Chondrocyte (in vitro differentiated cells): ENCODE results near the gene MX2. TPM values are rescaled to one million over a fixed set of nuclear protein-coding genes. Genes with fewer than 3 reads are reported as not detected.
"Not testable (repeated sequence)": the region's sequence is repeated elsewhere in the genome, so short reads cannot be mapped to it uniquely, and the experiment has no call there.

Source experiments
- DNase-seq: peaks from one replicate; pipeline ENCODE4 v3.0.0; 2021; ENCODE audit warnings: mixed read lengths, low spot score
- H3K27ac Mint-ChIP-seq: one replicate; pipeline ENCODE4 v1.8.0; 2021; ENCODE audit warnings: mild to moderate bottlenecking, moderate library complexity, mixed read lengths; ENCODE audit not compliant: unreplicated experiment
- H3K27me3 Mint-ChIP-seq: 2 replicates; pipeline ENCODE4 v1.8.0; 2021; ENCODE audit warnings: low read depth, mixed read lengths
- H3K36me3 Mint-ChIP-seq: 2 replicates; pipeline ENCODE4 v1.8.0; 2021; ENCODE audit warnings: low read depth, mixed read lengths
- H3K4me1 Mint-ChIP-seq: 2 replicates; pipeline ENCODE4 v1.8.0; 2021; ENCODE audit warnings: low read depth, mild to moderate bottlenecking, mixed read lengths
- H3K4me3 Mint-ChIP-seq: one replicate; pipeline ENCODE4 v1.8.0; 2021; ENCODE audit warnings: mild to moderate bottlenecking, moderate library complexity, mixed read lengths; ENCODE audit not compliant: unreplicated experiment
- H3K9me3 Mint-ChIP-seq: 2 replicates; pipeline ENCODE4 v1.8.0; 2021; ENCODE audit warnings: low read depth, mixed read lengths
- total RNA-seq: library from RNA; stranded (reverse); gene quantifications from 3 replicates; pipeline ENCODE4 v1.2.1, GENCODE V29; 2021
- TF ChIP-seq, protein P1 (sequence below): fragments of 200-600 bp; sonication (generic); IDR thresholded peaks from 2 replicates; pipeline ENCODE4 v1.5.0; 2021; ENCODE audit warnings: antibody characterized with exemption, mild to moderate bottlenecking, moderate library complexity

The MX2 gene
- total RNA-seq, 1 donor from 2014 or later = not detected

GRCh38 chr21:41422546-41423304 lies 60.9 kb downstream of the MX2 start:
- H3K36me3 Mint-ChIP-seq = no peaks in the 10 kb centered on the region
- H3K4me3 Mint-ChIP-seq = no peak overlapping the region
- H3K27me3 Mint-ChIP-seq = no peaks in the 10 kb centered on the region
- H3K4me1 Mint-ChIP-seq = peaks cover 13% of the 10 kb centered on the region
- DNase-seq = no peak
- TF ChIP-seq, protein P1, sequence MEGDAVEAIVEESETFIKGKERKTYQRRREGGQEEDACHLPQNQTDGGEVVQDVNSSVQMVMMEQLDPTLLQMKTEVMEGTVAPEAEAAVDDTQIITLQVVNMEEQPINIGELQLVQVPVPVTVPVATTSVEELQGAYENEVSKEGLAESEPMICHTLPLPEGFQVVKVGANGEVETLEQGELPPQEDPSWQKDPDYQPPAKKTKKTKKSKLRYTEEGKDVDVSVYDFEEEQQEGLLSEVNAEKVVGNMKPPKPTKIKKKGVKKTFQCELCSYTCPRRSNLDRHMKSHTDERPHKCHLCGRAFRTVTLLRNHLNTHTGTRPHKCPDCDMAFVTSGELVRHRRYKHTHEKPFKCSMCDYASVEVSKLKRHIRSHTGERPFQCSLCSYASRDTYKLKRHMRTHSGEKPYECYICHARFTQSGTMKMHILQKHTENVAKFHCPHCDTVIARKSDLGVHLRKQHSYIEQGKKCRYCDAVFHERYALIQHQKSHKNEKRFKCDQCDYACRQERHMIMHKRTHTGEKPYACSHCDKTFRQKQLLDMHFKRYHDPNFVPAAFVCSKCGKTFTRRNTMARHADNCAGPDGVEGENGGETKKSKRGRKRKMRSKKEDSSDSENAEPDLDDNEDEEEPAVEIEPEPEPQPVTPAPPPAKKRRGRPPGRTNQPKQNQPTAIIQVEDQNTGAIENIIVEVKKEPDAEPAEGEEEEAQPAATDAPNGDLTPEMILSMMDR = no peak
- no peaks in the 10 kb centered on the region for H3K9me3 Mint-ChIP-seq
- no peak overlapping the region for H3K27ac Mint-ChIP-seq

- peaks cover 13% of the 10 kb centered on the region for H3K4me1 Mint-ChIP-seq
- not testable (repeated sequence) for H3K27ac Mint-ChIP-seq, H3K27me3 Mint-ChIP-seq, H3K36me3 Mint-ChIP-seq, H3K9me3 Mint-ChIP-seq, DNase-seq, H3K4me3 Mint-ChIP-seq
Measured at GRCh38 chr21:41423305-41423636, 61.4 kb downstream of the MX2 start.

DNA sequence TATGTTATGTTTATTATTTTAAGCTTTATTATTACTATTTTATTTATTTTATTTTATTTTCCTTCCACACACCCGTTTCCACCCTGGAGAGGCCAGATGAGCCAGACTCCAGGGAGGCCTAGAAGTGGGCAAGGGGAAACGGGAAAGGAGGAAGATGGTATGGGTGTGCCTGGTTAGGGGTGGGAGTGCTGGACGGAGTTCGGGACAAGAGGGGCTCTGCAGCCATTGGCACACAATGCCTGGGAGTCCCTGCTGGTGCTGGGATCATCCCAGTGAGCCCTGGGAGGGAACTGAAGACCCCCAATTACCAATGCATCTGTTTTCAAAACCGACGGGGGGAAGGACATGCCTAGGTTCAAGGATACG lies 63.7 kb downstream of the MX2 start:
- peaks cover 2% of the 10 kb centered on the region for H3K27me3 Mint-ChIP-seq
- TF ChIP-seq, protein P1 = no peak
- no peaks in the 10 kb centered on the region for H3K9me3 Mint-ChIP-seq
- peak overlapping the region; percentile 68 for H3K4me3 Mint-ChIP-seq
- DNase-seq = no peak
- no peak overlapping the region for H3K27ac Mint-ChIP-seq
- no peaks in the 10 kb centered on the region for H3K36me3 Mint-ChIP-seq
- H3K4me1 Mint-ChIP-seq = peaks cover 8% of the 10 kb centered on the region

GRCh38 chr21:41425954-41426675 lies 64.3 kb downstream of the MX2 start, which contains the start of gene MX1:
Gene MX1 (plus strand): TSS chr21:41426239. CDS start chr21:41432071, 5,832 bp downstream.
- no peak for DNase-seq
- no peaks in the 10 kb centered on the region for H3K36me3 Mint-ChIP-seq
- TF ChIP-seq, protein P1 = no peak
- H3K27me3 Mint-ChIP-seq = peaks cover 2% of the 10 kb centered on the region
- H3K4me3 Mint-ChIP-seq = peak within 1 kb of the TSS; percentile 68
- H3K4me1 Mint-ChIP-seq = peaks cover 3% of the 10 kb centered on the region
- no peaks in the 10 kb centered on the region for H3K9me3 Mint-ChIP-seq
- no peak within 1 kb of the TSS for H3K27ac Mint-ChIP-seq

GRCh38 chr21:41426676-41427404 lies 65.0 kb downstream of the MX2 start:
- H3K4me3 Mint-ChIP-seq = peak overlapping the region; percentile 68
- no peaks in the 10 kb centered on the region for H3K9me3 Mint-ChIP-seq
- no peak for DNase-seq
- no peak overlapping the region for H3K27ac Mint-ChIP-seq
- TF ChIP-seq, protein P1 = no peak
- H3K27me3 Mint-ChIP-seq = peaks cover 2% of the 10 kb centered on the region
- no peaks in the 10 kb centered on the region for H3K4me1 Mint-ChIP-seq
- H3K36me3 Mint-ChIP-seq = no peaks in the 10 kb centered on the region
